ENCODE measurements around the gene DOC2A. TPM values are rescaled to one million over a fixed set of nuclear protein-coding genes. Genes with fewer than 3 reads are reported as not detected.
A peak's percentile ranks its signal among the peaks of the same experiment; 100 is the strongest.
"Not testable (repeated sequence)": the region's sequence is repeated elsewhere in the genome, so short reads cannot be mapped to it uniquely, and the experiment has no call there.

DOC2A gene
- total RNA-seq, 1 donor from 2014 or later, result 2.0 TPM

DNA sequence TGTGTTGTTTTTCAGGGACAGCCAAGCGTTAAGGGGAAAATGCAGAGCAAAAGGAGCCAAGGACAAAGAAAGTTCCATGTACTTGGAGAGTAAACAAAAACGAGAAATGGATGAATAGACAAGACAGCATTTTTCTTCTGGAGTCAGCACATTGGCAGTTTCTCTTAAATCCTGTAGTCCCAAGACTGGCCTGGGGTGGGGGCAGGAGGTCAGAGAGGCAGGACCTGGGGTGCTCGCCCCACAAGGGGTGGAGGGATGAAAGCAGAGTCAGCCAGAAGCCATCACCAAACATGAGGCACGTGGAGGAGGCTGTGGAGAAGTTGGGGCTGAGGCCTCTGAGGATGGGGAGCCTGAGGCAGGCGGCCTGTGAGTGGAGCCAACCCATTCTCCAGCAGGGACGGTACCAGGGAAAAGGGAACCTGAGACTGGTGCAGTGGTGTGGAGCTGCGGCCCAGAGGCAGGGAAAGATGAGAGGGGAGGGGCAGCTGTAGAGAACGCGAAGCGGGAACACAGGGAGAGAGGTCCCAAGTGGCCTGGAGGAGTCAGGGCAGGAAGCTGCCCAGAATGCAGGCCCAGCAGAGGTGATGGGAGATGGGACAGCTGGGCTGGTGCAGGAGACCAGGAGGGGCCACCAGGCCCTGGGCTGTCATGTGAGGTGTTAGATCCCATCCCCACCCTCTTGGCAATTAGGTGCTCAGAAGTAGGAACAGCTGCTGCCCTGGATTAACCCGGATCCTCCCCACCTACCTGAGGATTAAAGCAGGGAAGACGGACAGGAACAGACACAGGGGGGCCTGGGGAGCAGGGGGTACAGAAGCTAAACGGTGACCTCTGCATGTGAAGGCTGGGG is 17.0 kb upstream of the DOC2A start:
- no peak for DNase-seq

DNA sequence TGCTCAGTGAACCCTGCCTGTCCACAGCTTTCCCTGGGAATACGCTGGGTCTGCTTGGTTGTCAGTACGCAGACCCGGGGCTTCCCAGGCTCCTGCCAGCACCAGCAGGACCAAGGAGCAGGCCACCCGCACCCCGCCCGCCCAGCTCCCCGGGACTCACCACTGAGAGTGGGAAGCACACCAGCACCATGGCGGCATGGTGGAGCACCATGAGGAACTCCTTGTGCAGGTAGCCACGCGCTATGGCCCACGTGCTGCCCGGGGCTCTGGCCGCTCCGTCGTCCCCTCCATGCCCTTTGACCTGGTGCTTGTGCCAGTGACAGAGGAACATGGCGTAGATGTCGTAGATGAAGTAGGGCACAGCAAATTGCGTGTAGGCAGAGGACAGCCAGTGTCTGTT is 15.6 kb upstream of the DOC2A start:
- no peak for DNase-seq

DNA sequence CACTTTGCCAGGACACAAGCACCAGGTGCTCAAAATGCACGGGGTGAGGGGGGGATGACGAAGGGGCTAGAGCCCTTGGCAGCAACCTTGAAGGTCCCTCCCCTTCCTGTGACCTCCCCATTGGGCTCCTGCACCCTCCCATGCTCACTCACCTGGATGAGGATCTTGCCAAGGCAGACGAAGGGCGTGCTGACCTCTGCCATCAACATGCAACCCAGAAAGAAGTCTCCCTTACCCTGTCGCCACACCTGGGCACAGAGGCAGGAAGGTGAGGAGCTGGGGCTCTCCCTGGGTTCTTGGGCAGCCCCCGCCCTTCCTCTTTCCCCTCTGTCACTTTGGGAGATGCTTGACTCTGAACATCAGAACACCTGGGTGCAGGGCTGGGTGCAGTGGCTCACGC is 14.7 kb upstream of the DOC2A start:
- no peak for DNase-seq

DNA sequence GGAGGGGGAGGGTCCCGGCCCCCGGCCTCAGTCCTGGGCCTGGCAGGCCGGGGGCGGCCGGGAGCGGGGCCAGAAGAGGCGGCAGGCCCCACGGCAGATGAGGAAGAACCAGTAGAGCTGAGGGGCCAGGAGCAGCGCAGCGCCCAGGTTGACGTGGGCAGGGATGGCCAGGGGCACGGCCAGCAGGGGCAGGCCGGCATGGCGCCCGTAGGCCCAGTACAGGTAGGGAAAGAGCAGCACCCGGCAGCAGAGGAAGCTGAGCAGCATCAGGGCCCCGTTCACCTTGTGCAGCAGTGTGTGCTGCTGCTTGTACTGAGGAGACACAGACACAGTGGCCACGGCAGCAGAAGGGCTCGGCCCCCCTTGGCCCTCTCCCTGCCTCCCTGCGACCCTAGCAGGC is 14.3 kb upstream of the DOC2A start:
- DNase-seq, result no peak

DNA sequence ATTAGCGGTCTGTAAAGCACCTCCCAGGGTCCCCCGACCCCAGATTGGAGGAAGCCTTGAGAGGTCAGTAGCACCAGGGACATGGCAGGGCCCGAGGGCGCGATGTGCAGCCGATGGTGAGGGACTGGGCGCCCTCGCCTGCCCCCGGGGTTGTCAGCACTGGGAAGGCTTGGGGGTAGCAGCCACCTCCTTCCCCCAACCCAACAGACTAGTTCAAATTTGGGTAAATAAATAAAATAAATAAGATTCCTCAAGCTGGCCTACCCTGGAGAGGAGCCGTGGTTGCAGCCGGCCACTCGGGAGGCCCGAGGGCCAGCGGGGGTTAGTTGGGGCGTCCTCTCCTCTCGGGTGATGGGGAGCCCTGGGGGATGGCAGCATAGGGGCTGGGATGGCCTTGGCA is 13.6 kb upstream of the DOC2A start:
- no peak for DNase-seq

DNA sequence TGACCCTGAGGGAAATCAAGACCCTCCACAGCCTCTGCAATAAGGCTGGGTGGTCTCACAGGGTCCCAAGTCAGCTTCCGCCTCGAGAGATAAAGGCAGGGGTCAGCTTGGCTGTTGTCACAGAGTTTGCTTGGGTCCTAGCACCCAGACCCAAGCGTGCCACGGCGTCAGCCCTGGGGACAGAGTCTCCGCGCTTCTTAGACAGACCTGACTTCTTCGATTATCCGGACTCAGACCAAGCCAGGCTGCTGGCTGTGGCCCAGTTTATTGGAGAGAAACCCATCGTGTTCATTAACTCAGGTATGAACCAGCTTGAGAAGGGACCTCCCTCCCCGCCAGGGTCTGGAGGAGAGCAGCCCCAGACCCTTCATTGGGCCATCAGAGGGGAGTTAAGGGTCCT is 12.8 kb upstream of the DOC2A start:
- no peak for DNase-seq

DNA sequence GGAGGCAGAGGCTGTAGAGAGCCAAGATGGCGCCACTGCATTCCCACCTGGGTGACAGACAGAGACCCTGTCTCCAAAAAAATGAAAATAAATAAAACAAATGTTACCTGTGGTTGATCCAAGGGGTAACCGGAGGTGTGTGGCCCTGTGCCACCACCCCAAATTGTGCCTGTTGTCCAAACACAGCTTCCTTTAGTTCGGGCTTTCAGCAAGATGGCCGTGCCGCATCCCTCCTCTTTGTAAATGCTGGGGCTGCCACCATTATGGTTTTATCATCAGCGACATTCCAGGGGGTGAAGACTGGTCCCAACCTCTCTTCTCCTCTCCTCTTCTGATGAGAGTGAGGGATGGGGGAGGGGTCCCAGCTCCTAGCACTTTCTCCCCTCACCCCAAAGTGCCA is 12.1 kb upstream of the DOC2A start, which contains the start of gene C16orf92:
TSS of gene C16orf92 (plus strand) at position 312 of the 400 bp plus-strand sequence. CDS start 143 bp downstream, outside the sequence.
- DNase-seq, result no peak

DNA sequence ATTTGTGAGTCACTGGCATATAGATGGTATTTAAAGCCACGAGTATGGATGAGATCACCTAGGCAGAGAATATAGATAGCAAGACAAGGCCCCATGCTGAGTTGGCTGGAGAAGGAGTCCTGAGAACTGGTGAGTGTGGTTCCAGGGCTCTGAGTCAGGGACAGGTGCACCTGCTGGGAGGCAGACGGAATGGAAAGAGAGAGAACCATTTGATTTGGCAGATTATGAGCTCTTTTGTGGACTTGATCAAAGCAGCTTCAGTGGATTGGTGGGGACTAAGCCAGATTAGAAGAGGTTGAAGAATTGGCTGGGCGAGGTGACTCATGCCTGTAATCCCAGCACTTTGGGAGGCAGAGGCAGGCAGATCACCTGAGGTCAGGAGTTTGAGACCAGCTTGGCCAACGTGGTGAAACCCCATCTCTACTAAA is 7.9 kb upstream of the DOC2A start:
- DNase-seq, result no peak

DNA sequence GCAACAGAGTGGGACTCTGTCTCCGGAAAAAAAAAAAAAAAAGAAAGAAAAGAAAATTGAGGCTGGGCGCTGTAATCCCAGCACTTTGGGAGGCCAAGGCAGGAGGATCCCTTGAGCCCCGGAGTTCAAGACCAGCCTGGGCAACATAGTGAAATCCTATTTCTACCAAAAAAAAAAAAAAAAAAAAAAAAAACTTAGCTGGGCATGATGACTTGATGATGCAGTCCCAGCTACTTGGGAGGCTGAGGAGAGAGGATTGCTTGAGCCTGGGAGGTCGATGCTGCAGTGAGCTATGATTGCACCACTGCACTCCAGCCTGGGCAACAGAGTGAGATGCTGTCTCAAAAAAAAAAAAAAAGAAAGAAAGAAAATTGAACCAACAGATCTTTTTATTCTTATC is 7.1 kb upstream of the DOC2A start:
- DNase-seq, result not testable (repeated sequence)

DNA sequence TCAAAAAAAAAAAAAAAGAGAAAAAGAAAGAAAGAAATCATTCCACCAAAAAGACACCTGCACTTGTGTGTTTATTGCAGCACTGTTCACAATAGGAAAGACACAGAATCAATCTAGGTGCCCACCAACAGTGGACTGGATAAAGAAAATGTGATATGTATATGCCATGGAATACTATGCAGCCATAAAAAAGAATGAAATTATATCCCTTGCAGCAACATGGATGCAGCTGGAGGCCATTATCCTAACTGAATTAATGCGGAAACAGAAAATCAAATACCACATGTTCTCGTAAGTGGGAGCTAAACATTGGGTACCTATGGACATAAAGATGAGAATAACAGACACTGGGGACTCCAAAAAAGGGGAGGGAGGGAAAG is 6.4 kb upstream of the DOC2A start:
- DNase-seq, result no peak

DNA sequence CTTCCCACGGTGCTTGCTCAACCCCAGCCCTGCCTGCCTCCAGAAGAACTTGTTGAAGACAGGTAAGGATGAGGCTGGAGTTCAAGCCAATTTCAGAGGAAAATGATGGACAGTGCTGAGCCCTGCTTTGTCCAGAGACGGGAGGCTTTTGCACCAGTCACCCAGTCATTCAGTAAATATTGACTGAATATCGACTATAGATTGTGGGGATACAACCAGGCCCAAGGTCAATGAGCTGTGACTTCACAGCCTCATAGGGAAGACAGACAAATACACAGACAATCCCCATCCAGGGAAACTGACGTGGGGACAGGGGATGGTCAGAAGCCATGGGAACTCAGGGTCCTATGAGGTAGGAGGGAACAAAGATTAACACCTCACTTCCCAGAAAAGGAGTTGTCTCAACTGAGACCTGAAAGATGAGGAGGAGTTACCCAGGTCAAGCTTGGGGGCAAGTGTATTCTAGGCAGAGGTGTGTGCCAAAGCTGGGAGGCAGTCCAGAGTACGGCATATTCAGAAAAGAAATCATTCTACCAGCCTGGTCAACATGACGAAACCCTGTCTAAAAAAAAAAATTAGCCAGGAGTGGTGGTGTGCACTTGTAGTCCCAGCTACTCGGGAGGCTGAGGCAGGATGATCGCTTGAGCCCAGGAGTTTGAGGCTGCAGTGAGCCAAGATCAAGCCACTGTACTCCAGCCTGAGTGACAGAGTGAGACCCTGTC is 5.9 kb upstream of the DOC2A start:
- no peak for DNase-seq

DNA sequence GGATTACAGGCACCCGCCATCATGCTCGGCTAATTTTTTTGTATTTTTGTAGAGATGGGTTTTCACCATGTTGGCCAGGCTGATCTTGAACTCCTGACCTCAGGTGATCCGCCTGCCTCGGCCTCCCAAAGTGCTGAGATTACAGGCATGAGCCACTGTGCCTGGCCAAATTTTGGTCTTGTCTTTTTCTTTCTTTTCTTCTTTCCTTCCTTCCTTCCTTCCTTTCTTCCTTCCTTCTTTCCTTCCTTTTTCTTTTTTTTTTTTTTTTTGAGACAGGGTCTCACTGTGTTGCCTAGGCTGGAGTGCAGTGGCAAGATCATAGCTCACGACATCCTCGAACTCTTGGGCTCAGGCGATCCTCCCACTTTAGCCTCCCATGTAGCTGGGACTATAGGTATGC is 4.6 kb upstream of the DOC2A start:
- not testable (repeated sequence) for DNase-seq

DNA sequence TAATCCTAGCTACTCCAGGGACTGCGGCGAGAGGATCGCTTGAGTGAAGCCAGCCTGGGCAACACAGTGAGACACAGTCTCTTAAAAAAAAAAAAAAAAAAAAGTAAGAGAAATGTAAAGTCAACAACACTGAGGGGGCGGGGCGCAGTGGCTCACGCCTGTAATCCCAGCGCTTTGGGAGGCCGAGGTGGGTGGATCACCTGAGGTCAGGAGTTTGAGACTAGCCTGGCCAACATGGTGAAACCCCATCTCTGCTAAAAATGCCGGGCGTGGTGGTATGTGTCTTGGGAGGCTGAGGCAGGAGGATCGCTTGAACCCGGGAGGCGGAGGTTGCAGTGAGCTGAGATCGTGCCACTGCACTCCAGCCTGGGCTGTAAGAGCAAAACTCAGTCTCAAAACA is 1.8 kb upstream of the DOC2A start:
- DNase-seq, result not testable (repeated sequence)

DNA sequence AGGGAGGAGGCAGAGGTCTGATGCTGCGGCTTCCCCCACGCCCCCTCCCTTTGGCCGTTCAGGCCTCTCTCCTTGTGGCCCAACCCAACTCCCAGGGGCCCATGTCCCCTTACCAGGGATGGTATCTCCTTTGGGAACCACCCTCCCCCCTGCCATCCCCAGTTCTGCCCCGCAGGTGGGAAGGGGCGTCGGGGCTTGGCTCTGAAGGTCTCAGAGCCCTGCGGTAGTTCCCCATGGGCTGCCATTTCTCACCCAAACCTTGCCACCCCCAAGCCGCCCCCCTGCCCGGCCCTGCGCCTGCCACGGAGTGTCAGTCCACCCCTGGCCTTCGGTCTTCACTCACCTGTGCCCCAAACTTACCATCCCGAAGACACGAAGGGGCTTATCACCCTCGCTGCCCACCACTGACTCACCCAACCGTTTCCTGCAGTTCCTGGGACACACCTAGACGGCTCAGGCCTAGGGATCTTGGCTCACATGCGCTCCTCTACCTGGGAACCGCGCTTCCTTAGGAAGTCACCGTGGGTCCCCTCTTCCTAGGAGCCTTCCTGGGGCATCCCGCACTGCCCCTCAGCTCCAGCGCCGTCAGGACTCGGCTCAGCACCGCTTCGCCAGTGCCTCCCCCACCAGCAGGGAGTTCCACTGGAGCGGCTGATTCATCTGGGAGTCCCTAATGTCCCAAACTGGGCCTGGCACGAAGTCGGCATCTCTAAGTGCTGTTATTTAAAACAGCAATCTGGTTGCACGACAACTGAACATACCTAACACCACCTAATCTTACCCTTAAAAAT is 1.1 kb upstream of the DOC2A start:
- DNase-seq, result no peak

DNA sequence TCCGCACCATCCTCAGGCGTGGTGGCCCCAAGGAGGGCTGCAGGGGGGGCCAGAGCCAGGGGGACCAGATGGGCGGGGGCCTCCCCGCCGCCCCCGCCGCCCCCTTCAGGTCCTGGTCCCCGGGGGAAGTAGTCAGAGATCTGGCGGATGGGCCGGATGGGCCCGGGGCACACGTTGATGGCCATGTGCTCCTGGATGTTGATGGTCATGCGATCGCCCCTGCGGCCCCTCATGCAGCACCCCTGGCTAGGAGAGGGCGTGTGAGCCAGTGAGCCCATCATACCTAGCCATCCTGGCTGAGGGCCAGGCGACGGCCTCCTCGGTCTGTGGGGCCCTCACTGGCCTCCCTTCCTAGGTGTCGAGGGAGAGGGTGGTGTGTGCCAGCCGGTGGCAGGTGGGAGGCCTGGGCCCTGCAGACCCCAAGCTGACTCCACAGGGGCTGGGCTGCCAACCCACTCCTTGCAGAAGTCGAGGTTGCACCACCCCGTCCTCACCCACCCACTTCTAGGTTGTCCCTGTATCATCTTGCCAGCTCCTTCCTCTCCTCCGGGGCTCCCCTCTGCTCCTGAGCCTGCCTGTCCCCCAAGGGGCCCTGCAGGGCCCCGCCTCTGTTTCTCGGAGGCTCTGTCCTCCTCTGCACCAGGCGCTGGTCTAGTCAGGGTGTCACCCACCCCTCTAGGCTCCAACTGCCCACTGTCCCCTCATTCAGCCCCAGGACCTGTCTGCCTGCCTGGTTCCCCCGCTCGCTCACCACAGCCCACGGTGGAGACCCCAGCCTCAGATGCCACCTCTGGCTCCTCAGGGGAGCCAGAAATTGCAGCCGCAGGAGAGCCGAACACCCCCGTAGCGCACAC is 610 bp downstream of the DOC2A start:
- no peak for DNase-seq

DNA sequence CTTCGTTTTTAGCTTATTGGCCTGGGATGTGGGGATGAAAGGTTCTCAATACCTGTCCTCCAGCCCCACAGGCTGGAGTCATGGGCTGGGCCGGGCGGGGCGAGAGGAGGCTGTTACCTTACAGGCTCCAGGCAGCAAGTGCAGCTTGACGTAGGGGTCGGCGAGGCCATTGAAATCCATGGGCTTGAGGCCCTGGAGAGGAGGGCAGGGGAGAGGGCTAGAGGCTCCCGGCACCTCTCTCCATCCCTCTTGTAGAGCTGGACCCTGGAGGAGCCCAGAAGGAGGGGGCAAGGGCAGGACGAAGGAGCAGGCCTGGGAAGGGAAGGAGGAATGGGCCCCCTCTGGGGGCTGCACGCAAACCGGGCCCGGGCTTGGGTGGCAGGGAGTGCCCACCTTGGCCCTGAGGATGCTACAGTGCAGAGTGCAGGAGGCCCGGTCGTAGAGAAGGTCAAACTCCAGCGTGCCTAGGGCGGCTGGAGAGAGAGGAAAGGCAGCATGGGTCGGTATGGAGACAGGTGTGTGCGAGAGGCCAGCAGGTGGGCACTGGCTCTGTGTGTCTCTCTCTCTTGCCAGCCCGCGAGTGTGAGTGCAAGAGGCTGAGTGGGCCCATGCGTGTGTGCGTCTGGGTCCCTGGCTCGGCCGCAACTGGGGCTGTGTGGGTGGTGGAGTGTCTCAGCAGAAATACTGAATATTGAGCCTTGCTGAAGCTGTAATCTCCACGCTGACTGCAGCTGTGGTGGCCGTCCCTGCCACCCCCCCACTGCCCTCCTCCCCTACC is 1.6 kb downstream of the DOC2A start:
- DNase-seq, result no peak

DNA sequence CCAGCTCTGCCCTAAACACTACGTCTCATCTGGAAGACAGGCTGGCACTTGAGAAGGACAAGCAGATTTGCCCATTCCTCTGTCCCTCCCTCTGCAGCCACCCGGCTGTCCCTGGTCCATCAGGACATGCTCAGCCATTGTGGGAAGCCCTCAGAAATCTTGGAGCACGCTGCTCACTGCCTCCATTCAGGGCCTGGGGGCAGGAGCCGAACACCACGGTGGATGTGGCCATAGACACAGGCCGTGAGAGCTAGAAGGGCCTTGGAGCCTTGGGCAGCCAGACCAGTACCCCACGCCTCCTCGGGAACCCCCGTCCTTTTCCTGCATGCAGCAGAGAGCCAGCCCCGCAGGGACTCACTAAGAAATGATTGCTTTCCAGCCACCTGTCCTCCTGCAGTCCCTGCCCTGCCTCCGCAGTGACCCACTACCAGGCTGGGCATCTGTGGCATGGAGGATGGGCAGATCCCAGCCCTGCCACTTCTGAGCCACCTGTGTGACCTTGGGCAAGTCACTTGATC is 3.4 kb downstream of the DOC2A start:
- DNase-seq, result no peak

DNA sequence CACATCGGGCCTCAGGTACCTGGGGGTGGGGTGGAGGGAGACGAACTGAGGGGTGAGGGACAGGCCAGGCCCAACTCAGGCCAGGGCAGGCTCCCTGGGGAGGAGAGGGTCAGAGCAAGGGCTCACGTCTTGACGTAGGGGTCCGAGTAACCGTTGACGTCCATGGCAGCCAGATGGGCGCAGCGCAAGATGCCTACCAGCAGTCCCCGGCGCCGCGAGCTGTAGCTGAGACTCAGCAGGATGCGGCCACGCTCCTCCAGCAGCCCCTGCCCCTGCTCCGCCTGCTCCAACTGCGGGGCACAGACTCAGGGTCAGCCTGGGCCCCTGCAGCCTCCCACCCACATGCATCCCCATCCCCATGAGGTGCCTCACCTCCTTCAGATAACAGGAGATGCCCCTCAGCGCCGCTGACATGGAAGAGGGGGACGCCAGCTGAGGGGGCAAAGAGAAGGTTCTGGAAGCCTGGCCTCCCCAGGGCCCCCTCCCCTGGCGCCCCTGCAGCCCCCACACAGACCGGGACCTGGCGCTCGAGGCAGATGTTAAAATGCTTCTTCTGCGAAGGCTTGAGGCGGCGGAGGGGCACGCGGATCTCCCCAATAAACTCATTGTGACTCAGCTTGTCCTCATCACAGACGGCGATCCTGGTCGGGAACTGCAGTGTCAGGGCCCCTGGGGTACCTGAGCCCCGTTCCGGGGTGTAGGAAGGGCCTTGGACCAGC is 4.0 kb downstream of the DOC2A start:
- no peak for DNase-seq

DNA sequence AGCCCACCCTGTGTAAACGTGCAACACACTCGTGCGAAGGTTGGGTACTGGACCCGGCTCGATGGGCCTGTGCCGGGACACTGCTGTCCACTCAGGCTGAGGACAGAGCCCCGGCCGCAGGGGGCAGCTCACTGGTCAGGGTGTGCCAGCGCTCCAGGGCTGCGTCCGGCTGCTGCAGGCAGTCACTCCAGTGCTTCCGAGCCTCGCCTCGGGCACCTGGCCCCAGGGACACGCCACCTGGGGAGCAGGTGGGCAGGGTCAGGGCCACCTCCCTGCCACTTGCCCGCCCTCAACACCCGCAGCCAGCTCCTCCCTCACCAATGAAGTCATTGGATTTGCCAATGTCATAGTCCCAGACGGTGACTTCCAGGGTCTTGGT is 4.7 kb downstream of the DOC2A start:
- no peak for DNase-seq

DNA sequence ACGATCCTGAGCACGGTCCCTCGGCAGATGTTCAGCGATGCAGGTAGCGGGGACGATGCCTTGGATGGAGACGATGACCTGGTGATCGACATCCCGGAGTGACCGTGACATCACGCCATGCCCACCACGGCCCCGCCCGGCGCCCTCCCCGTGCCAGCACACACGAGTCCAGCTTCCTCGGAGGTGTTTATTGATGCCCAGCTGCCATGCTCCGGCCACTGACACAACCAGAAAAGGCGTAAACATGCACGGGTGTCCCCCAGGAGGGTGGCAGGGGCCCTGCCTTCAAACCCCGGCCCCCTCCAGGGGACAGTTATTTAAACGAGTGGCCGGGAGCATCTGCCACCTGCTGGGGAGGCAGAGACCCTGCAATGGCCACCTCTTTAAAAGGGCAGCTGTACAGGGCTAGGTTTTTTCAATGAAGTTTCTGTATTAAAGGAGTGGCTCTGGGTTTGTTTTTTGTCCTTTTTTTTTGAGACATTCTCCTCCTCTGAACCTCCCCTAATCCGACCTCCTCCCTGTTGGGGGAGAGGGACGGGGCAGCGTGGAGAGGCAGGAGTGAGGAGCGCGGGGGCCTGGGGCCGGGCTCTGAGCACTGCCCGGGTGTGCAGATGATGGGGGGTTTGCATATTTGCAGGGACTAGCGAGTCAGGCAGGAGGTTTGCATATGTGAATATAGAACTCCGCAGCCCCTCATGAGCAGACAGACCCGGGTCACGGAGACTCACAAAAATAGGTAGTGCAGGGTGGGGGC is 5.3 kb downstream of the DOC2A start:
- DNase-seq, result peak; percentile 71
